HG02763 (cell line): ENCODE data around the gene C3orf18.
A peak's percentile ranks its signal among the peaks of the same experiment; 100 is the strongest.

Experiments
- ATAC-seq: cut with Tn5 transposase; IDR thresholded peaks from one replicate; pipeline ENCODE4 v1.9.1; 2021; ENCODE audit warnings: mild to moderate bottlenecking, moderate library complexity; ENCODE audit not compliant: unreplicated experiment

The C3orf18 gene

GRCh38 chr3:50581459-50581842 is 13.9 kb upstream of the C3orf18 start:
- ATAC-seq = no peak

- ATAC-seq = no peak
These were observed 13.3 kb upstream of the C3orf18 start for GRCh38 chr3:50580683-50581458.

GRCh38 chr3:50577348-50577747 is 9.8 kb upstream of the C3orf18 start:
- ATAC-seq = no peak

GRCh38 chr3:50575372-50575771 is 7.8 kb upstream of the C3orf18 start:
- ATAC-seq = no peak

- ATAC-seq = no peak
These were observed 6.9 kb upstream of the C3orf18 start for GRCh38 chr3:50574444-50574831.

- no peak for ATAC-seq
These were observed 6.3 kb upstream of the C3orf18 start for GRCh38 chr3:50573566-50574443.

- ATAC-seq = no peak
These were observed 5.3 kb upstream of the C3orf18 start for GRCh38 chr3:50572801-50573371.

- ATAC-seq = no peak
These were observed 4.6 kb upstream of the C3orf18 start for GRCh38 chr3:50572158-50572557.

GRCh38 chr3:50571486-50571885 is 3.9 kb upstream of the C3orf18 start:
- ATAC-seq = no peak

GRCh38 chr3:50570508-50571279 is 3.1 kb upstream of the C3orf18 start:
- ATAC-seq = no peak

GRCh38 chr3:50568947-50569749 is 1.6 kb upstream of the C3orf18 start, which contains the start of gene HEMK1:
HEMK1 (plus strand) TSS chr3:50569522; CDS start chr3:50571105, 1,583 bp downstream.
- ATAC-seq = peak; percentile 63

- ATAC-seq = no peak
These were observed 549 bp downstream of the C3orf18 start for GRCh38 chr3:50567011-50567385.

GRCh38 chr3:50564321-50564720 is 3.2 kb downstream of the C3orf18 start:
- no peak for ATAC-seq

GRCh38 chr3:50563867-50564266 is 3.7 kb downstream of the C3orf18 start:
- ATAC-seq = no peak

- ATAC-seq = no peak
These were observed 4.7 kb downstream of the C3orf18 start for GRCh38 chr3:50562861-50563260.

- ATAC-seq = no peak
These were observed 7.8 kb downstream of the C3orf18 start for GRCh38 chr3:50559702-50560101.

- no peak for ATAC-seq
These were observed 9.6 kb downstream of the C3orf18 start for GRCh38 chr3:50557915-50558314.

GRCh38 chr3:50557106-50557505 is 10.4 kb downstream of the C3orf18 start:
- ATAC-seq = no peak

- ATAC-seq = no peak
These were observed 13.0 kb downstream of the C3orf18 start for GRCh38 chr3:50554553-50554952.

GRCh38 chr3:50552598-50552997 is 14.9 kb downstream of the C3orf18 start:
- ATAC-seq = no peak
